ENCODE data around the gene MGAT4A. TPM values are rescaled to one million over a fixed set of nuclear protein-coding genes. Genes with fewer than 3 reads are reported as not detected.
A peak's percentile ranks its signal among the peaks of the same experiment; 100 is the strongest.

Gene MGAT4A
- total and polyA plus RNA-seq, 2 donors (not counting 1 experiment from before 2014, with no cell fraction given), result 16.5 to 32.7 TPM

- H3K27me3 ChIP-seq (replicated peaks in 1 of 4; ENCODE audit: control extremely low read depth in 1 of 4, control insufficient read depth in 3 of 4, insufficient read depth in 4 of 4, low read length in 3 of 4), result no peaks in the 10 kb centered on the region
- Mint-ChIP-seq H3K27ac (peak overlapping the region; percentile 71), H3K4me3 (peak overlapping the region; percentile 11), H3K4me1 (peaks cover 43% of the 10 kb centered on the region), H3K9me3 (ENCODE audit: insufficient read depth) (no peaks in the 10 kb centered on the region), H3K27me3 (no peaks in the 10 kb centered on the region)
- H3K4me3 ChIP-seq (ENCODE audit: control extremely low read depth in 1 of 5, extremely low read depth in 1 of 5, insufficient read depth in 1 of 5, low read depth in 2 of 5, low read length in 4 of 5), result no peak overlapping the region
- no peak for ATAC-seq (ENCODE audit: low read depth)
- intact Hi-C loops (cut with micrococcal nuclease), result no loop called here
- no peak overlapping the region for H2AFZ ChIP-seq (ENCODE audit: insufficient read depth, low read depth, low read length, poor library complexity, severe bottlenecking)
- peak overlapping the region in 1 of 2 donors; percentile 32 for H3K27ac ChIP-seq (ENCODE audit: low read length in 2 of 2)
- POLR2A ChIA-PET, result interaction anchor here (0.5 kb wide), 1 partner anchor 270 kb away, joined by 4 read pairs; no protein-coding TSS in a partner anchor
- 0% methylated on average over 2 of the region's 5 CpGs for WGBS (ENCODE audit: insufficient coverage)
- no peaks in the 10 kb centered on the region for H3K9me3 ChIP-seq (ENCODE audit: control extremely low read depth in 1 of 3, control insufficient read depth in 2 of 3, insufficient read depth in 1 of 3, low read length in 2 of 3)
- peaks cover 23% of the 10 kb centered on the region for H3K79me2 ChIP-seq (ENCODE audit: control insufficient read depth, insufficient read depth, low read length)
- CTCF ChIA-PET, result interaction anchor here (1.3 to 2.7 kb wide), 4 partner anchors 8 to 78 kb away, joined by 4 to 15 read pairs (median 6); no protein-coding TSS in a partner anchor
- peak overlapping the region; percentile 1 for H3K4me2 ChIP-seq (replicated peaks; ENCODE audit: low read depth, low read length, poor library complexity, severe bottlenecking)
- H3K4me1 ChIP-seq (ENCODE audit: control insufficient read depth in 2 of 2, insufficient read depth in 2 of 2, low read length in 2 of 2), result peaks cover 17 to 31% of the 10 kb centered on the region in 2 donors
- TF ChIP-seq EZH2 (IDR thresholded peaks at IDR 0.05; ENCODE audit: borderline replicate concordance, insufficient read depth, low read depth, low read length, poor library complexity, severe bottlenecking) (no peak), CTCF (IDR thresholded peaks at IDR 0.05) (no peak)
- DNase-seq, result no peak
- peaks cover 0 to 5% of the 10 kb centered on the region in 2 experiments for H3K36me3 ChIP-seq (replicated peaks in 1 of 2; ENCODE audit: control extremely low read depth in 1 of 2, control insufficient read depth in 1 of 2, extremely low read depth in 1 of 2, insufficient read depth in 2 of 2, low read length in 1 of 2)
- H3K9ac ChIP-seq (ENCODE audit: low read length), result no peak overlapping the region
- H4K20me1 ChIP-seq (ENCODE audit: control insufficient read depth, insufficient read depth, low read length, poor library complexity, severe bottlenecking), result no peaks in the 10 kb centered on the region
Observed at GRCh38 chr2:98727369-98728087, 3.4 kb downstream of the MGAT4A start.
